H1 (cell line): ENCODE results near the gene CLDN24. TPM values are rescaled to one million over a fixed set of nuclear protein-coding genes. Genes with fewer than 3 reads are reported as not detected.

Experiments used
- CTCF ChIA-PET: fragments of 300-600 bp; sonication (Branson Sonifier 250); formaldehyde crosslinking; loops from one replicate; lab custom pipeline; 2021; ENCODE audit not compliant: partially characterized antibody; lab: Charles Lee
- POLR2A ChIA-PET: fragments of 300-600 bp; sonication (Branson Sonifier 250); formaldehyde crosslinking; loops from one replicate; lab custom pipeline; 2021; ENCODE audit warnings: inconsistent platforms; ENCODE audit not compliant: partially characterized antibody; lab: Charles Lee
- DNase-seq, 2 experiments: peaks; one replicate each; pipeline versions ENCODE4 v3.0.0 to v3.0.0-alpha.2; 2010 to 2022; ENCODE audit warnings: low spot score in 2 of 2, low read depth in 1 of 2, mixed read lengths in 1 of 2
- FAIRE-seq: peaks from 2 replicates; lab custom pipeline; 2011; peaks lifted over from hg19 to GRCh38; lab: Jason Lieb, UNC
- H2AFZ ChIP-seq: 2 replicates; pipeline ENCODE4 v1.8.1; 2012; ENCODE audit warnings: low read length, inconsistent platforms
- H2AK5ac ChIP-seq: 2 replicates; pipeline ENCODE4 v1.6.1; 2013; ENCODE audit warnings: low read depth, low read length
- H2BK120ac ChIP-seq: replicated peaks from 2 replicates; pipeline ENCODE3; 2013; ENCODE audit warnings: low read depth, low read length, inconsistent platforms
- H2BK12ac ChIP-seq: 2 replicates; pipeline ENCODE4 v1.6.1; 2013; ENCODE audit warnings: low read depth, low read length
- H2BK15ac ChIP-seq: 2 replicates; pipeline ENCODE4 v1.6.1; 2013; ENCODE audit warnings: low read length
- H2BK20ac ChIP-seq: 2 replicates; pipeline ENCODE4 v1.6.1; 2013; ENCODE audit warnings: low read length
- H2BK5ac ChIP-seq: 2 replicates; pipeline ENCODE4 v1.6.1; 2013; ENCODE audit warnings: low read depth, low read length
- H3K14ac ChIP-seq: 2 replicates; pipeline ENCODE4 v1.6.1; 2013; ENCODE audit warnings: inconsistent platforms; ENCODE audit not compliant: insufficient read length
- H3K18ac ChIP-seq: 2 replicates; pipeline ENCODE4 v1.6.1; 2013; ENCODE audit warnings: low read length; ENCODE audit errors: extremely low read depth
- H3K23ac ChIP-seq: 2 replicates; pipeline ENCODE4 v1.6.1; 2013; ENCODE audit warnings: inconsistent platforms; ENCODE audit not compliant: insufficient read length
- H3K23me2 ChIP-seq: 2 replicates; pipeline ENCODE4 v1.6.1; 2013; ENCODE audit warnings: low read depth, low read length
- H3K27ac ChIP-seq: 2 replicates; pipeline ENCODE4 v1.6.1; 2011; ENCODE audit warnings: low read depth, low read length, inconsistent platforms
- H3K27me3 ChIP-seq, 4 experiments: replicated peaks in 1 of 4; 1 replicate in 1 of 4; 2 replicates in 3 of 4; pipeline versions ENCODE4 v1.6.1 to v1.8.1; 2011 to 2013; ENCODE audit warnings: low read length in 3 of 4, mild to moderate bottlenecking in 3 of 4, inconsistent platforms in 2 of 4, mixed read lengths in 2 of 4, moderate library complexity in 1 of 4; ENCODE audit not compliant: control insufficient read depth in 3 of 4, insufficient read depth in 3 of 4; ENCODE audit errors: extremely low read depth in 1 of 4
- H3K36me3 ChIP-seq, 4 experiments: 2 replicates each; pipeline versions ENCODE4 v1.6.1 to v1.8.1; 2011 to 2013; ENCODE audit warnings: mild to moderate bottlenecking in 4 of 4, low read length in 3 of 4, moderate library complexity in 2 of 4, control low read depth in 1 of 4, inconsistent platforms in 1 of 4; ENCODE audit not compliant: insufficient read depth in 4 of 4, control insufficient read depth in 2 of 4
- H3K4ac ChIP-seq: replicated peaks from 2 replicates; pipeline ENCODE3; 2013; ENCODE audit warnings: low read length, low read depth, mixed read lengths, inconsistent platforms; ENCODE audit not compliant: insufficient read length
- H3K4me1 ChIP-seq, 4 experiments: replicated peaks in 1 of 4; 1 replicate in 1 of 4; 2 replicates in 3 of 4; pipeline versions ENCODE4 v1.6.1 to v1.8.1; 2011 to 2013; ENCODE audit warnings: low read length in 3 of 4, inconsistent platforms in 2 of 4, mixed read lengths in 1 of 4; ENCODE audit not compliant: insufficient read depth in 4 of 4, control insufficient read depth in 3 of 4
- H3K4me2 ChIP-seq, 2 experiments: 2 replicates each; pipeline versions ENCODE4 v1.6.1 to v1.8.1; 2011 to 2013; ENCODE audit warnings: low read depth in 2 of 2, low read length in 2 of 2, control low read depth in 1 of 2, inconsistent platforms in 1 of 2, mild to moderate bottlenecking in 1 of 2; ENCODE audit not compliant: insufficient read depth in 1 of 2
- H3K4me3 ChIP-seq, 4 experiments: fragments of 200-600, 300-600 bp in 1 of 4; sonication (generic), shearing (Covaris generic), sonication (Bioruptor Twin) in 1 of 4; 2 replicates each; pipeline versions ENCODE4 v1.5.1 to v1.8.1; 2011 to 2016; ENCODE audit warnings: low read length in 4 of 4, low read depth in 3 of 4, control low read depth in 2 of 4, inconsistent platforms in 2 of 4, mild to moderate bottlenecking in 2 of 4, mixed read lengths in 1 of 4, moderate library complexity in 1 of 4; ENCODE audit not compliant: insufficient read depth in 2 of 4; ENCODE audit errors: extremely low read depth in 1 of 4
- H3K56ac ChIP-seq: replicated peaks from 2 replicates; pipeline ENCODE3; 2013; ENCODE audit warnings: low read depth, mild to moderate bottlenecking, mixed read lengths, low read length, inconsistent platforms; ENCODE audit not compliant: insufficient read length
- H3K79me1 ChIP-seq: 2 replicates; pipeline ENCODE4 v1.6.1; 2013; ENCODE audit warnings: low read depth, low read length, control low read depth
- H3K79me2 ChIP-seq, 2 experiments: 2 replicates each; pipeline versions ENCODE4 v1.6.1 to v1.8.1; 2012 to 2013; ENCODE audit warnings: low read length in 2 of 2, mild to moderate bottlenecking in 2 of 2, inconsistent platforms in 1 of 2; ENCODE audit not compliant: insufficient read depth in 2 of 2, control insufficient read depth in 1 of 2
- H3K9ac ChIP-seq, 4 experiments: replicated peaks in 1 of 4; 1 replicate in 1 of 4; 2 replicates in 3 of 4; pipeline versions ENCODE4 v1.6.1 to v1.8.1; 2011 to 2013; ENCODE audit warnings: low read depth in 3 of 4, low read length in 3 of 4, control low read depth in 2 of 4, mild to moderate bottlenecking in 2 of 4, moderate library complexity in 2 of 4, inconsistent platforms in 1 of 4; ENCODE audit errors: extremely low read depth in 1 of 4
- H3K9me3 ChIP-seq, 2 experiments: 2 replicates each; pipeline versions ENCODE4 v1.6.1 to v1.8.1; 2012 to 2013; ENCODE audit warnings: mild to moderate bottlenecking in 2 of 2, moderate library complexity in 2 of 2, control low read depth in 1 of 2, inconsistent platforms in 1 of 2, low read depth in 1 of 2, low read length in 1 of 2, mixed read lengths in 1 of 2; ENCODE audit not compliant: insufficient read depth in 2 of 2
- H4K20me1 ChIP-seq, 2 experiments: replicated peaks in 1 of 2; 2 replicates each; pipeline versions ENCODE3 to v1.8.1; 2011 to 2013; ENCODE audit warnings: inconsistent platforms in 2 of 2, low read length in 2 of 2, mild to moderate bottlenecking in 1 of 2; ENCODE audit not compliant: insufficient read depth in 2 of 2, control insufficient read depth in 1 of 2
- H4K5ac ChIP-seq: 2 replicates; pipeline ENCODE4 v1.6.1; 2013; ENCODE audit warnings: low read length, low read depth, mixed read lengths, inconsistent platforms; ENCODE audit not compliant: insufficient read length
- H4K8ac ChIP-seq: 2 replicates; pipeline ENCODE4 v1.8.0; 2013; ENCODE audit warnings: mild to moderate bottlenecking, moderate library complexity, low read length, inconsistent platforms; ENCODE audit not compliant: insufficient read depth; ENCODE audit errors: extremely low read depth
- H4K91ac ChIP-seq: replicated peaks from 2 replicates; pipeline ENCODE3; 2013; ENCODE audit warnings: low read length, mixed read lengths, inconsistent platforms; ENCODE audit not compliant: insufficient read length
- CEBPB ChIP-seq: IDR thresholded peaks from 2 replicates; pipeline ENCODE4 v1.6.1; 2012; ENCODE audit warnings: low read depth, low read length
- CTBP2 ChIP-seq: IDR thresholded peaks from 2 replicates; pipeline ENCODE4 v1.7.0; 2011; ENCODE audit warnings: borderline replicate concordance, mild to moderate bottlenecking, moderate library complexity, mixed read lengths, low read length; ENCODE audit not compliant: insufficient read depth, insufficient read length
- EZH2 ChIP-seq: fragments of 200-600 bp; sonication (generic); IDR thresholded peaks from 2 replicates; pipeline ENCODE4 v1.7.1; 2012; ENCODE audit warnings: low read depth, mild to moderate bottlenecking, moderate library complexity, low read length, inconsistent platforms; ENCODE audit not compliant: severe bottlenecking
- KDM1A ChIP-seq: fragments of 200-600, 300-600 bp; sonication (generic); IDR thresholded peaks from 2 replicates; pipeline ENCODE4 v1.7.1; 2016; ENCODE audit warnings: mild to moderate bottlenecking, low read length, borderline replicate concordance
- KDM4A ChIP-seq: IDR thresholded peaks from one replicate; pipeline ENCODE4 v1.7.1; 2012; ENCODE audit warnings: low read depth, mild to moderate bottlenecking, moderate library complexity, low read length, inconsistent platforms; ENCODE audit not compliant: severe bottlenecking
- SP4 ChIP-seq: IDR thresholded peaks from 2 replicates; pipeline ENCODE4 v1.6.1; 2012; ENCODE audit warnings: low read length, inconsistent platforms
- TAF1 ChIP-seq: IDR thresholded peaks from 2 replicates; pipeline ENCODE4 v1.6.1; 2011; ENCODE audit warnings: mild to moderate bottlenecking, low read depth, low read length
- ZNF274 ChIP-seq: IDR thresholded peaks from 2 replicates; pipeline ENCODE4 v1.7.0; 2012; ENCODE audit warnings: low read length, borderline replicate concordance; ENCODE audit errors: extremely low read depth
- WGBS, 2 experiments: shearing (Covaris generic) in 1 of 2; methylation state at CpG; one replicate each; pipeline versions ENCODE4 v1.1.6 to v1.1.7; 2013 to 2015; ENCODE audit warnings: low lambda C conversion rate in 2 of 2, mixed read lengths in 2 of 2, inconsistent platforms in 1 of 2, low coverage in 1 of 2, missing lambda C conversion rate in 1 of 2; ENCODE audit not compliant: insufficient replicate concordance in 2 of 2, insufficient coverage in 1 of 2, insufficient read length in 1 of 2; ENCODE audit errors: extremely low coverage in 1 of 2, missing lambda C conversion rate in 1 of 2; 5-methylcytosine and 5-hydroxymethylcytosine counted together
- polyA plus RNA-seq, 7 experiments: library from polyadenylated mRNA; depleted of rRNA in 3 of 7; stranded (reverse) in 5 of 7; unstranded in 2 of 7; fragments of >200 nt in 5 of 7; fragments of 200-250 nt in 2 of 7; gene quantifications; 1 replicate in 5 of 7; 2 replicates in 1 of 7; 4 replicates in 1 of 7; pipeline versions ENCODE4 v1.2.1 to v1.2.3, GENCODE V29; 2011 to 2013; ENCODE audit warnings: missing spikeins in 2 of 7, mixed read lengths in 2 of 7
- total RNA-seq: library from RNA; stranded (reverse); fragmentation: NEBNext Ultra II Directional; extraction: Animal tissue kit (Norgen Biotek cat#: 25700); gene quantifications from 2 replicates; pipeline ENCODE4 v1.2.1, GENCODE V29; 2021

CLDN24 gene
- total and polyA plus RNA-seq, 2 of the 8 experiments (the other 6 are each of a cell fraction or from before 2014, with no cell fraction given), result not detected

GRCh38 chr4:183297675-183298074 is 24.6 kb downstream of the CLDN24 start:
- Histone ChIP-seq H3K36me3 (peaks cover 3 to 32% (median 21%) of the 10 kb centered on the region in 4 experiments; a peak in 7 of 8 replicates), H3K18ac (no peak overlapping the region), H3K9me3 (no peaks in the 10 kb centered on the region), H3K79me1 (no peaks in the 10 kb centered on the region), H2BK20ac (no peak overlapping the region), H3K27ac (no peak overlapping the region), H3K27me3 (no peaks in the 10 kb centered on the region), H3K4me2 (no peak overlapping the region), H3K23me2 (no peaks in the 10 kb centered on the region), H3K79me2 (no peaks in the 10 kb centered on the region), H3K56ac (no peak overlapping the region), H3K9ac (no peak overlapping the region), H4K91ac (no peak overlapping the region), H3K14ac (no peak overlapping the region), H4K8ac (no peak overlapping the region), H4K5ac (no peak overlapping the region), H2BK5ac (no peak overlapping the region), H4K20me1 (no peaks in the 10 kb centered on the region), H3K4me1 (no peaks in the 10 kb centered on the region), H2AFZ (no peak overlapping the region), H3K4me3 (no peak overlapping the region), H2BK15ac (no peak overlapping the region), H3K4ac (no peak overlapping the region), H2BK12ac (no peak overlapping the region), H2AK5ac (no peak overlapping the region), H3K23ac (no peak overlapping the region), H2BK120ac (no peak overlapping the region)
- DNase-seq, result no peak
- CTCF ChIA-PET, result interaction anchor here (0.6 to 1.6 kb wide), 4 partner anchors 35 to 110 kb away, joined by 3 to 7 read pairs (median 4); no protein-coding TSS in a partner anchor
- FAIRE-seq, result no peak
- TF ChIP-seq KDM4A (no peak), ZNF274 (no peak), CTBP2 (no peak), TAF1 (no peak), SP4 (no peak), EZH2 (no peak), CEBPB (no peak), KDM1A (no peak)
- POLR2A ChIA-PET, result interaction anchor here (0.6 kb wide), 1 partner anchor 8 kb away, joined by 3 read pairs; no protein-coding TSS in a partner anchor
- 89% methylated on average over 3 of the region's 3 CpGs; no CpG with 5 or more reads in 1 of the 2 experiments for WGBS, 2 experiments
